Measurements from ENCODE around the gene TNIK. TPM values are rescaled to one million over a fixed set of nuclear protein-coding genes. Genes with fewer than 3 reads are reported as not detected.

The TNIK gene
- total and polyA plus RNA-seq, 3 donors from 2014 or later = 39.3 to 99.6 (median 83.5) TPM

DNA sequence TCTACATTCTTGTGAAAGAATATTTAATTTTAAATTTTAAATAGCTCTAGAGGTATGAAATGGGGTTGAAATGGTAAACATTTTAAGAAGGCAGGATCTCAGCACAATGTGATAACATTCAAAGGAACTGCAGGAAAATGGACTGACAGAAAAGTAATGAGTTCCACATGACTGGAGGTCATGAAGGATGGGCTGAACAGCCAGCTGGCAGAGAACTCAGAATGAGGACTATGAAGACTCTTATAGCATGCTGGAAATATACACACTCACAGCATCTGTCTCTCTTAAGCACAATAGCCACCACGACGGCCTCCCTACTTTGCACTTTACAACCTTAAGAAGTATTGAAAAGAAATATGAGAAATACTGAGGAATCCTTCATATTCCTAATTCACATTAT is 94.7 kb downstream of the TNIK start:
- Histone ChIP-seq H3K27ac (no peak overlapping the region), H3K4me1 (no peaks in the 10 kb centered on the region), H3K36me3 (ENCODE audit: low read depth, missing control alignments) (no peaks in the 10 kb centered on the region), H3K4me3 (no peak overlapping the region), H3K9me3 (no peaks in the 10 kb centered on the region), H3K27me3 (no peaks in the 10 kb centered on the region)
- no peak for TF ChIP-seq POLR2A (IDR thresholded peaks at IDR 0.05)
- TF ChIP-seq, protein P1, sequence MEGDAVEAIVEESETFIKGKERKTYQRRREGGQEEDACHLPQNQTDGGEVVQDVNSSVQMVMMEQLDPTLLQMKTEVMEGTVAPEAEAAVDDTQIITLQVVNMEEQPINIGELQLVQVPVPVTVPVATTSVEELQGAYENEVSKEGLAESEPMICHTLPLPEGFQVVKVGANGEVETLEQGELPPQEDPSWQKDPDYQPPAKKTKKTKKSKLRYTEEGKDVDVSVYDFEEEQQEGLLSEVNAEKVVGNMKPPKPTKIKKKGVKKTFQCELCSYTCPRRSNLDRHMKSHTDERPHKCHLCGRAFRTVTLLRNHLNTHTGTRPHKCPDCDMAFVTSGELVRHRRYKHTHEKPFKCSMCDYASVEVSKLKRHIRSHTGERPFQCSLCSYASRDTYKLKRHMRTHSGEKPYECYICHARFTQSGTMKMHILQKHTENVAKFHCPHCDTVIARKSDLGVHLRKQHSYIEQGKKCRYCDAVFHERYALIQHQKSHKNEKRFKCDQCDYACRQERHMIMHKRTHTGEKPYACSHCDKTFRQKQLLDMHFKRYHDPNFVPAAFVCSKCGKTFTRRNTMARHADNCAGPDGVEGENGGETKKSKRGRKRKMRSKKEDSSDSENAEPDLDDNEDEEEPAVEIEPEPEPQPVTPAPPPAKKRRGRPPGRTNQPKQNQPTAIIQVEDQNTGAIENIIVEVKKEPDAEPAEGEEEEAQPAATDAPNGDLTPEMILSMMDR (IDR thresholded peaks at IDR 0.05) = no peak
- no peak for DNase-seq
- intact Hi-C loops (cut with DNase I; ENCODE audit: low total_unique reads) = no loop called here
- WGBS, 2 donors = 88 to 91% methylated on average over 2 of the region's 2 CpGs

DNA sequence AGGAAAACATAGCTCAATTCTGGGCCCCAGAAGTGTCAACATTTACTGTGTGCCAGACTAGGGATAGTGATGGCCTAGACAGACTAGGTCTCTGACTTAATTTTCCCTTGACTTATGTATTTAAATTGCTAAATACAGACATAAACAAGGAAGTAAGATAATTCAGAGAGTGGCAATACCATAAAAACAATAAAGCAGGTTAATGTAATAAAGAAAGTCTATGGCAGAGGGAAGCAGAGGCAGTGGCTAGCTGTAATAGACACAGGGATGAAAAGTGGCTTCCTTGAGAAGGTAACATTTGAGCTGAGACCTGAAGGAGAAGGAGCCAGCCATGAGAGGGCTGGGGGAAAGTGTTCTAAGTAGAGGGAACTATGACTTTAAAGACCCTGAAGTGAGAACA is 95.7 kb downstream of the TNIK start:
- DNase-seq = no peak
- Histone ChIP-seq H3K4me1 (no peaks in the 10 kb centered on the region), H3K27me3 (no peaks in the 10 kb centered on the region), H3K36me3 (ENCODE audit: low read depth, missing control alignments) (no peaks in the 10 kb centered on the region), H3K27ac (no peak overlapping the region), H3K4me3 (no peak overlapping the region), H3K9me3 (no peaks in the 10 kb centered on the region)
- intact Hi-C loops (cut with DNase I; ENCODE audit: low total_unique reads) = no loop called here
- no peak for TF ChIP-seq POLR2A (IDR thresholded peaks at IDR 0.05)
- TF ChIP-seq, protein P1 (IDR thresholded peaks at IDR 0.05) = no peak

DNA sequence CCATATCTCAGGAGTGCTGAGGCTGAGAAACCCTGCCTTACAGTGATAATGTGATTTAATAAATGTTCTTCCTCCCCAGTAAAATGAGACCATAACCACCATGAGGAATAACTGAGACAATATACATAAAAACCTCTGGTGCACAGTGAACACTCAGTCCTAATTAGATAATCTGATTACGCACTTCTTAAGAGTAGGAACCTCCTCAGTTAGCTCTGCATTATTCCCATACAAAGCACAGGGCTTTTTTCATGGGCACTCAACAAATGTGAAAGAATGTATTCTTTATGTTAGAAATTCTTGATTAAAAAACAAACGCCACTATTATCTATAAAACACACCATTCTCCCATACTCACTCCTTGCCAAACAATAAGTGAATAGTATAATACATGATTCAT is 97.0 kb downstream of the TNIK start:
- no peak overlapping the region for H3K27ac ChIP-seq
- H3K4me3 ChIP-seq = no peak overlapping the region
- H3K9me3 ChIP-seq = no peaks in the 10 kb centered on the region
- intact Hi-C loops (cut with DNase I; ENCODE audit: low total_unique reads) = no loop called here
- H3K36me3 ChIP-seq (ENCODE audit: low read depth, missing control alignments) = no peaks in the 10 kb centered on the region
- no peak for DNase-seq
- H3K4me1 ChIP-seq = no peaks in the 10 kb centered on the region
- H3K27me3 ChIP-seq = no peaks in the 10 kb centered on the region
- TF ChIP-seq POLR2A (IDR thresholded peaks at IDR 0.05) = no peak
- TF ChIP-seq, protein P1 (IDR thresholded peaks at IDR 0.05) = no peak
- WGBS, 2 donors = 67 to 73% methylated on average over 2 of the region's 2 CpGs

DNA sequence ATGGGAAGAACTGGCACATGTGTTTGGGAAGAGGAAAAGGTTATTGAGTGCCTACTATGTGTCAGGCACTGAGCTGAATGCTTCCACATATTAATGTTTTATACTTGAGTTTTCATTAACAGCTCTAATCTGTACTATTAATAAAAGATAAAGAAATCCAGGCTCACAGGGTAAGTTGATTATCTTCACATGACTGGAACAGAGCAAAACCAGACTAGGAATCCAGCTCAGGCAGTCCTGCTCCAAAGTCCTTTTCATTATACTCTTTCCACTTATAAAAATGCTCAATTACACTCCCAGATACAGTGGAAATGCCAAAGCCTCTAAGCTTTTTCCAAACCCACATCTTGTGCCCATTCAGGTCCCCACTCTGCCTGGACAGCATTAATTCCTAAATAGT is 97.6 kb downstream of the TNIK start:
- Histone ChIP-seq H3K4me1 (no peaks in the 10 kb centered on the region), H3K27ac (no peak overlapping the region), H3K36me3 (ENCODE audit: low read depth, missing control alignments) (no peaks in the 10 kb centered on the region), H3K9me3 (no peaks in the 10 kb centered on the region), H3K27me3 (no peaks in the 10 kb centered on the region), H3K4me3 (no peak overlapping the region)
- TF ChIP-seq, protein P1 (IDR thresholded peaks at IDR 0.05) = no peak
- no peak for TF ChIP-seq POLR2A (IDR thresholded peaks at IDR 0.05)
- intact Hi-C loops (cut with DNase I; ENCODE audit: low total_unique reads) = no loop called here
- DNase-seq = no peak

DNA sequence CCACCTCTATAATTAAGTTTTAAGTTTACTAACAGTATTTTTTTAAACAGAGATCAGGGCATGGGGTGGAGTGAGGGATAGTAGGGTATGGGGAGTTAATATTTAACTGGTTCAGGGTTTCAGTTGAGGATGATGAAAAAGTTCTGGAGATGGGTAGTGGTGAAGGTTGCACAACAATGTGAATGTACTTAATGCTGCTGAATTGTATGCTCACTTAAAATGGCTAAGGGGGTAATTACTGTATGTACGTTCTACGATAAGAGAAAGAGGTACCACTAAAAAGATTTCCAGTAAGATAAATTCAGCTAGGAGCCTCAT is 101.4 kb downstream of the TNIK start:
- Histone ChIP-seq H3K27me3 (no peaks in the 10 kb centered on the region), H3K4me1 (peaks cover 4% of the 10 kb centered on the region), H3K27ac (no peak overlapping the region), H3K36me3 (ENCODE audit: low read depth, missing control alignments) (no peaks in the 10 kb centered on the region), H3K4me3 (no peak overlapping the region), H3K9me3 (no peaks in the 10 kb centered on the region)
- no peak for DNase-seq
- intact Hi-C loops (cut with DNase I; ENCODE audit: low total_unique reads) = no loop called here
- no peak for TF ChIP-seq POLR2A (IDR thresholded peaks at IDR 0.05)
- TF ChIP-seq, protein P1 (IDR thresholded peaks at IDR 0.05) = no peak
- 83 to 85% methylated on average over 2 of the region's 2 CpGs for WGBS, 2 donors
